Left lung (tissue), 10 donors: ENCODE results near the gene SH3BP5. TPM values are rescaled to one million over a fixed set of nuclear protein-coding genes. Genes with fewer than 3 reads are reported as not detected.
A peak's percentile ranks its signal among the peaks of the same experiment; 100 is the strongest.

Experiments
- ATAC-seq: fragments of 200-7000 bp; cut with Tn5 transposase; one replicate; pipeline ENCODE4 v1.9.1; 2020; ENCODE audit warnings: moderate library complexity
- DNase-seq, 4 donors: peaks; one replicate each; pipeline ENCODE4 v3.0.0-alpha.2; 2013 to 2020
- H3K27ac ChIP-seq, 2 donors: fragments of 200-600 bp; sonication (generic) in 1 of 2; one replicate each; pipeline versions ENCODE4 v1.5.0 to v1.8.0; 2020 to 2021
- H3K27me3 ChIP-seq, 2 donors: fragments of 200-600 bp; sonication (generic) in 1 of 2; one replicate each; pipeline versions ENCODE4 v1.5.0 to v1.8.0; 2020 to 2021
- H3K36me3 ChIP-seq, 2 donors: fragments of 200-600 bp; sonication (generic) in 1 of 2; one replicate each; pipeline versions ENCODE4 v1.5.0 to v1.8.0; 2020 to 2021
- H3K4me1 ChIP-seq, 2 donors: fragments of 200-600 bp; one replicate each; pipeline ENCODE4 v1.8.0; 2021
- H3K4me3 ChIP-seq, 2 donors: fragments of 200-600 bp; sonication (generic) in 1 of 2; one replicate each; pipeline versions ENCODE4 v1.5.0 to v1.8.0; 2020 to 2021; ENCODE audit warnings: mild to moderate bottlenecking in 1 of 2
- H3K9me3 ChIP-seq, 2 donors: fragments of 200-600 bp; sonication (generic) in 1 of 2; one replicate each; pipeline versions ENCODE4 v1.5.0 to v1.8.0; 2020 to 2021
- intact Hi-C, 2 donors: fragments of 100-400 bp; cut with DNase I; formaldehyde crosslinking; loops; one replicate each; pipeline versions ENCODE4 v1.11.2 to v1.14.2; 2022
- polyA plus RNA-seq, 6 donors: library from polyadenylated mRNA; unstranded; fragments of 120-200 nt; gene quantifications; one replicate each; pipeline ENCODE4 v1.2.1, GENCODE V29; 2013; ENCODE audit not compliant: insufficient read length in 6 of 6
- total RNA-seq, 2 donors: library from RNA; stranded (reverse); fragmentation: NEBNext Ultra II Directional; extraction: Animal tissue kit (Norgen Biotek cat#: 25700); gene quantifications; one replicate each; pipeline ENCODE4 v1.2.1, GENCODE V29; 2021
- TF ChIP-seq, protein P1 (sequence below), 2 donors: fragments of 200-600 bp; sonication (generic) in 1 of 2; IDR thresholded peaks; one replicate each; pipeline versions ENCODE4 v1.5.0 to v1.8.0; 2021; ENCODE audit warnings: antibody characterized with exemption in 2 of 2
- donor health status: DM: no; HTN: yes; CAD: no.
- donor health status: DM: no; HTN: no; CAD: no.

SH3BP5 gene
- total and polyA plus RNA-seq, 8 donors: 53.3 to 65.5 (median 60.9) TPM

DNA sequence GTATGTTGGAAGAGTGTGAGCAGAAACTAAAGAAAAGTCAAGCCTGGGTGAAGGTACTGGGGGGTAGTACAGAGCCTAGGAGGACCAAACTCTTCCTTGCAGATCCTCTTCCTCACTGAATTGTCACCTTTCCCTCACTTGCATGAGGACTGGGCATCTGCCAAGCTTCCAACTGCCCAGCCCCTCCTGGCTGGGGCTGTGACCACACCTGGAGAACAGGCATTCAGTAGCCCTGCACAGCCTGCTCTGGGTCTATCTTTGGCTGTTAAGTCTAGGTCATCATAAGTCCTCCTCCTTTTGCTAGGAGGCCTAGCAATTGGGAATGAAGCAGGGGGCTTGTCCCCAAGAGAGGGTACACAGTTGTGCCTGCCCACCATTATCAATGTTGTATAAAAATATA lies 71.1 kb downstream of the SH3BP5 start:
- ATAC-seq (no peak), DNase-seq (peak in 1 of 4 donors; percentile 13)
- intact Hi-C loops: loop anchor here in 1 of 2 donors (10.0 kb wide), 1 partner anchor 124 kb away; no protein-coding TSS in a partner anchor
- Histone ChIP-seq H3K27ac (peak overlapping the region in 1 of 2 donors; percentile 8), H3K4me1 (peaks cover 0 to 3% of the 10 kb centered on the region in 2 donors), H3K9me3 (no peaks in the 10 kb centered on the region), H3K27me3 (no peaks in the 10 kb centered on the region), H3K4me3 (no peak overlapping the region), H3K36me3 (peaks cover 0 to 67% of the 10 kb centered on the region in 2 donors)
- TF ChIP-seq, protein P1, sequence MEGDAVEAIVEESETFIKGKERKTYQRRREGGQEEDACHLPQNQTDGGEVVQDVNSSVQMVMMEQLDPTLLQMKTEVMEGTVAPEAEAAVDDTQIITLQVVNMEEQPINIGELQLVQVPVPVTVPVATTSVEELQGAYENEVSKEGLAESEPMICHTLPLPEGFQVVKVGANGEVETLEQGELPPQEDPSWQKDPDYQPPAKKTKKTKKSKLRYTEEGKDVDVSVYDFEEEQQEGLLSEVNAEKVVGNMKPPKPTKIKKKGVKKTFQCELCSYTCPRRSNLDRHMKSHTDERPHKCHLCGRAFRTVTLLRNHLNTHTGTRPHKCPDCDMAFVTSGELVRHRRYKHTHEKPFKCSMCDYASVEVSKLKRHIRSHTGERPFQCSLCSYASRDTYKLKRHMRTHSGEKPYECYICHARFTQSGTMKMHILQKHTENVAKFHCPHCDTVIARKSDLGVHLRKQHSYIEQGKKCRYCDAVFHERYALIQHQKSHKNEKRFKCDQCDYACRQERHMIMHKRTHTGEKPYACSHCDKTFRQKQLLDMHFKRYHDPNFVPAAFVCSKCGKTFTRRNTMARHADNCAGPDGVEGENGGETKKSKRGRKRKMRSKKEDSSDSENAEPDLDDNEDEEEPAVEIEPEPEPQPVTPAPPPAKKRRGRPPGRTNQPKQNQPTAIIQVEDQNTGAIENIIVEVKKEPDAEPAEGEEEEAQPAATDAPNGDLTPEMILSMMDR (IDR thresholded peaks at IDR 0.05): no peak

DNA sequence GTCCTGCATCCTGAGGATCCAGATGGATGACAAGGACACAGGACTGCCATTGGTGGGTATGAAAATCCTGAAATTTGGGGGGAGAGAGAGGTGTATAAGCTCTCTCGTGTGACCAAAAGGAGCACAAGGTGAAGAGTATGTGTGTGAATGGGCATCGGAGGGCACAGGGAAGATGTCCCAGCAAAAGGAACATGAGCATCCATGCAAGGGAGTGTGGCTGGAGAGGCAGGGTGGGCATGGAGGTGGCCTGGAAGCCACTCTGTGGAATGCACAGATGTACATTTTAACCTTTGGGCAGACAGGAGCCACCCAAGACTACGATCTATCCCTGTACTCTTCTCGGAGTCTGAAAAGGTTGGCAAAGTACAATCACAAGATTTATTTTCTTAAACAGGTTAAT lies 71.9 kb downstream of the SH3BP5 start:
- DNase-seq (no peak), ATAC-seq (no peak)
- TF ChIP-seq, protein P1 (IDR thresholded peaks at IDR 0.05): no peak
- Histone ChIP-seq H3K9me3 (no peaks in the 10 kb centered on the region), H3K36me3 (peaks cover 0 to 67% of the 10 kb centered on the region in 2 donors), H3K4me3 (no peak overlapping the region), H3K27me3 (no peaks in the 10 kb centered on the region), H3K4me1 (peaks cover 0 to 3% of the 10 kb centered on the region in 2 donors), H3K27ac (no peak overlapping the region)
- intact Hi-C loops: loop anchor here in 1 of 2 donors (10.0 kb wide), 1 partner anchor 124 kb away; no protein-coding TSS in a partner anchor

DNA sequence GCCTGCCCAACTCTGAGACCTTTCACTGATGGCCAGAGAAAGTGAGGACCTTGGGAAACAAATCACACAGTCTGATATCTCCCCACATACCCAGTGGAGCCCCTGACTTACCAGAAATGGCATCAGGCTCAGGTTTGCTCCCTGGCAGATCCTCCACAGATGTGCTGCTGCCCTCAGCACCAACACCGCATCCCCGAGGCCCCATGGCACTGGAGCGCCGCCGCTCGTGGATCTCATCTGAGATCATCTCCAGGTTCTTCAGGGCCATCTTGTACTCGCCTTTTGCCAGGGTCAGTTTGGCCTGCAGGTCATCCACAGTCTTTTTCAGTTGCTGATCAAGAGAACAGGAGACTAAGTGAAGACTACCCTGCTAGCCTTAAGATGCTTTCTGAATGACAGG lies 73.7 kb downstream of the SH3BP5 start:
- H3K4me1 ChIP-seq: no peaks in the 10 kb centered on the region
- H3K27ac ChIP-seq: no peak overlapping the region
- H3K27me3 ChIP-seq: no peaks in the 10 kb centered on the region
- TF ChIP-seq, protein P1 (IDR thresholded peaks at IDR 0.05): no peak
- DNase-seq: peak in 1 of 4 donors; percentile 54
- peaks cover 0 to 85% of the 10 kb centered on the region in 2 donors for H3K36me3 ChIP-seq
- intact Hi-C loops: no loop called here
- H3K4me3 ChIP-seq: no peak overlapping the region
- no peaks in the 10 kb centered on the region for H3K9me3 ChIP-seq
- no peak for ATAC-seq

DNA sequence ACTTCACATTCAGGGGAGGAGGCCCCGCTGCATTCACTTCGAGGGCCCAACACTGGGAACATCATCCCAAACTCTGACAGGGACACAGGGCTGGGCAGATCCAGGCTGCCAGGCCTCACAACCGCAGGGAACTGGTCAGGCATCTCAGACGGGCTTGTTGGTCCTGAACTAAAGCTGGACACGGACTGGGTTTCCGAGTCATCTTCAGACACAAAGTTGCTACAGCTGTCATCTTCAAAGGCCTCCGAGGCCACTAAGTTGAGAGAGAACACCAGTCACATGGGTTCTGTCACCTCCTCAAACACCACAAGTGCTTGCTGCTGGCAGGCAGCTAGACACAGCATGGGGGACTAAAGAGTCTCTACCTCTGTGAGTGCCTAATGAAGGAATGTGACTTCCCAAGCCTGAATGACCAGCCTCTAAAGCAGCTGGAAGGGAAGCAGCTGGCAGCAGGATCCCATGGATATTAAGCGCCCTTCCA lies 75.5 kb downstream of the SH3BP5 start:
- Histone ChIP-seq H3K27ac (no peak overlapping the region), H3K9me3 (no peaks in the 10 kb centered on the region), H3K4me3 (no peak overlapping the region), H3K36me3 (peaks cover 2 to 100% of the 10 kb centered on the region in 2 donors), H3K27me3 (no peaks in the 10 kb centered on the region), H3K4me1 (no peaks in the 10 kb centered on the region)
- TF ChIP-seq, protein P1 (IDR thresholded peaks at IDR 0.05): no peak
- intact Hi-C loops: no loop called here
- DNase-seq (peak in 2 of 4 donors; percentile 8 to 44), ATAC-seq (peak; percentile 84)

DNA sequence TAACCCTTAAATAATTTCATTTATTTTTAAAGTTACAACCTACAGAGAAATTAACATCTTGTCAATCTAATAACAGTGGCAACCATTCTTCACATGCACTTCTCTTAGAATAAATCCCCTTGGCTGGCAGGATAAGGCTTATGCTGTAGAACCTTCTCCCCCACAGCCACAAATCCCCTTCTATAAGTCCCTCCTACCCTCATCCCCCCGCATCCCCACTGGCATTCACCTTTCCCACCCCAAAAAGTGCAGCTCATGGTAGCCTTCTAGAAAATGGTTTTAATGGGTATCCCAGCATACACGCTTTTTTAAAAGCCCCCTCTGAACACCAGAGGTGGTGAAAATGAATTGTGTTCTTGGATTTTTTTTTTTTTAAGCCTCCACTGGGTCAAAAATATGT lies 77.2 kb downstream of the SH3BP5 start:
- peaks cover 8 to 100% of the 10 kb centered on the region in 2 donors for H3K36me3 ChIP-seq
- no peak for DNase-seq
- no peak overlapping the region for H3K27ac ChIP-seq
- intact Hi-C loops: no loop called here
- no peak for ATAC-seq
- TF ChIP-seq, protein P1 (IDR thresholded peaks at IDR 0.05): no peak
- no peaks in the 10 kb centered on the region for H3K27me3 ChIP-seq
- H3K4me1 ChIP-seq: no peaks in the 10 kb centered on the region
- no peak overlapping the region for H3K4me3 ChIP-seq
- no peaks in the 10 kb centered on the region for H3K9me3 ChIP-seq
